BE2C (cell line): Measurements from ENCODE around the gene LAP3.

ENCODE experiments used
- DNase-seq: peaks from one replicate; pipeline ENCODE4 v3.0.0-alpha.2; 2020
- H3K27me3 ChIP-seq: fragments of 250-450 bp; sonication (Bioruptor Pico); 2 replicates; pipeline ENCODE4 v1.5.1; 2020; ENCODE audit warnings: mild to moderate bottlenecking
- H3K36me3 ChIP-seq: fragments of 250-450 bp; sonication (Bioruptor Pico); 2 replicates; pipeline ENCODE4 v1.5.1; 2020; ENCODE audit warnings: mild to moderate bottlenecking
- H3K4me1 ChIP-seq: fragments of 250-450 bp; sonication (Bioruptor Pico); 2 replicates; pipeline ENCODE4 v1.5.1; 2020
- H3K4me3 ChIP-seq: 2 replicates; pipeline ENCODE4 v1.5.1; 2011; ENCODE audit warnings: low read depth, low read length
- H3K9me3 ChIP-seq: fragments of 250-450 bp; sonication (Bioruptor Pico); 2 replicates; pipeline ENCODE4 v1.5.1; 2020
- TF ChIP-seq, protein P1 (sequence below): IDR thresholded peaks from 2 replicates; pipeline ENCODE4 v1.5.1; 2012; ENCODE audit warnings: mild to moderate bottlenecking, low read depth, low read length

The LAP3 gene

DNA sequence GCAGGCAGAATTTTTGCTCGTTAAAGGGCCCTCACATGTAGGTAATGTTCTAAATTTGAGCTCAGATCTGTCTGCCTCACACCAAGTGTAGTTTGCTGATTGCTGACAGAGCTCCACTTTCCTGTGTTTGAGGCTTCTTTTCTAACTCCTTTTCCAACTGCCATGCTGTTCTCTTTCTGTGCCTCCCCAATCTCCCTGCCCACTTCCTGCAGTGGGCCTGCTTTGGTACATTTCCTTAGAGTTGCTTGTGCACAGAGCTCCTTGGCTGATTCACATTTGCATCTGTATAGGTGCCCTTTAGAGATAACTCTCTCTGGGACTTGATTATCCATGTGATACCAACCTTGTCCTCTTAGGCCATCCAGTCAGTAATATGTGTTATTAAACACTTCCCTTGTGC lies 41.9 kb downstream of the LAP3 start:
- no peaks in the 10 kb centered on the region for H3K27me3 ChIP-seq
- peaks cover 55% of the 10 kb centered on the region for H3K36me3 ChIP-seq
- TF ChIP-seq, protein P1, sequence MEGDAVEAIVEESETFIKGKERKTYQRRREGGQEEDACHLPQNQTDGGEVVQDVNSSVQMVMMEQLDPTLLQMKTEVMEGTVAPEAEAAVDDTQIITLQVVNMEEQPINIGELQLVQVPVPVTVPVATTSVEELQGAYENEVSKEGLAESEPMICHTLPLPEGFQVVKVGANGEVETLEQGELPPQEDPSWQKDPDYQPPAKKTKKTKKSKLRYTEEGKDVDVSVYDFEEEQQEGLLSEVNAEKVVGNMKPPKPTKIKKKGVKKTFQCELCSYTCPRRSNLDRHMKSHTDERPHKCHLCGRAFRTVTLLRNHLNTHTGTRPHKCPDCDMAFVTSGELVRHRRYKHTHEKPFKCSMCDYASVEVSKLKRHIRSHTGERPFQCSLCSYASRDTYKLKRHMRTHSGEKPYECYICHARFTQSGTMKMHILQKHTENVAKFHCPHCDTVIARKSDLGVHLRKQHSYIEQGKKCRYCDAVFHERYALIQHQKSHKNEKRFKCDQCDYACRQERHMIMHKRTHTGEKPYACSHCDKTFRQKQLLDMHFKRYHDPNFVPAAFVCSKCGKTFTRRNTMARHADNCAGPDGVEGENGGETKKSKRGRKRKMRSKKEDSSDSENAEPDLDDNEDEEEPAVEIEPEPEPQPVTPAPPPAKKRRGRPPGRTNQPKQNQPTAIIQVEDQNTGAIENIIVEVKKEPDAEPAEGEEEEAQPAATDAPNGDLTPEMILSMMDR = no peak

DNA sequence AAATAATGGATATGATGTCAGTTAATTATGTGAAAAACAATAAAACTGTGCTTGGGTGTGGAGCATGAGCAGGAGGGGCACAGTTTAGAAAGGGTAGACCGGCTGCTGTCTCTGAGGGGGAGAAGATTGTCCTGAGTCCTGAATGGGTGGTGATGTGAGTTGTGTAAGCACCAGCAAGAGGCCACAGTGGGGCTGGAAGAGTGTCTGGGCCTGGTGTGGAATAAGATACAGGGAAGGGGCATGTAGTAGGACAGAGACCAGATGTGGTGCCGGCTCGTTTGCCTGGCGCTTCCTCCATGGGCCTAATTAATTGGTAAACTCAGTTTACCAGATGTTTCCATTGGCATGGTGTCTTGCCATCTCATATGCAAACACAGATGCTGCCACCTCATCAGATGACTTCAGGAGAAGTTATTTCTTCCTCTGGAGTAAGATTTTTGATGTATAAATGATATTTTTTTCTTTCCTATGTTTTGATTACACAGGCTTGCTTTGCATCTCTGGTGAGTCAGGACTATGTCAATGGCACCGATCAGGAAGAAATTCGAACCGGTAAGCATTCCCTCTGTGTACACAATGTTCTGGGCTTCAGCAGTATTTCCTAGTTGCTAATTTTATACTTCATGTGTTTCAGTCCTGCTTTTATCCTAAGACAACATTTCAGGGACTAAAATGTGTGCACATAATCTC lies 42.6 kb downstream of the LAP3 start:
- H3K27me3 ChIP-seq = no peaks in the 10 kb centered on the region
- no peak overlapping the region for H3K4me3 ChIP-seq
- H3K9me3 ChIP-seq = no peaks in the 10 kb centered on the region
- no peak for DNase-seq
- TF ChIP-seq, protein P1 = no peak
- peaks cover 61% of the 10 kb centered on the region for H3K36me3 ChIP-seq
- H3K4me1 ChIP-seq = no peaks in the 10 kb centered on the region

More for the DNA sequence above, 41.9 kb downstream of the LAP3 start:
- DNase-seq = no peak
- Histone ChIP-seq H3K4me1 (no peaks in the 10 kb centered on the region), H3K9me3 (no peaks in the 10 kb centered on the region), H3K4me3 (no peak overlapping the region)

DNA sequence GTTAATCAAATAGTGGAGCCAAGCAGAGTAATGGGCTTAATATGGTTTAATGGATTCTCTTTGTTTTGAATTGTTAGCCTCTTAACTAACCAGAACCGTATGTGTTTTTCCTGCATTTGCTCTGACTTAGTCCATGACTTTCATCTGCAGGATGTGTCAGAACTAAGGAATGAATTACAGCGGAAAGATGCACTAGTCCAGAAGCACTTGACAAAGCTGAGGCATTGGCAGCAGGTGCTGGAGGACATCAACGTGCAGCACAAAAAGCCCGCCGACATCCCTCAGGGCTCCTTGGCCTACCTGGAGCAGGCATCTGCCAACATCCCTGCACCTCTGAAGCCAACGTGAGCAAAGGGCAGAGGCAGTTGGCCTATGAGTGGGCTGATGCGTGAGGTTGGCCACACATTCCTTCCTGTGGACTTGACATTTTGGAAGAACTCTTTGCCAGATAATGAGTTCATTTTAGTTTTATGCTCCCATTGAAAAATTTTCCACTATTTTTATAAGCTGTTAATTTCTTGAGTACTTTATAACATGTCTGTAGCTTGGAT lies 46.5 kb downstream of the LAP3 start:
- peaks cover 84% of the 10 kb centered on the region for H3K36me3 ChIP-seq
- H3K4me3 ChIP-seq = no peak overlapping the region
- TF ChIP-seq, protein P1 = no peak
- H3K27me3 ChIP-seq = no peaks in the 10 kb centered on the region
- no peaks in the 10 kb centered on the region for H3K4me1 ChIP-seq
- DNase-seq = no peak
- H3K9me3 ChIP-seq = no peaks in the 10 kb centered on the region

DNA sequence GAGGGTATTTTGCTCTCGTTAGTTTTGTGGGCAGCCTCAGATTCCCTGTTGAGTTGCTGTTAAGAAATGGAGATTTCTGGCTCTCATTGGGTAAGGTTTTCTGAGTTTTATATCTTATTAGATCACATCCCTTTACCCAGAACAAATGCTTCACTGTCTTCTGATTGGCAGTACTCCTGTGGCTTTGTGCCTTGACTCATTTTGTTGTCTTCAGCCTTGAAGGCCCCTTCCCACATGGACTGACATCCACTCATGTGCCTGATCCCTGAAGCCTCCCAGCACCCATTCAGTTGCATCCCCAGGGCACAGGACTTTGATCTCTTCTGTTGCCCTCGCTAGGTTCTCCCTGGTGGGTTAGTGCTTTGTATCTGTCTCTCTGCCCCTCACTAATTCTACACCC lies 47.8 kb downstream of the LAP3 start:
- TF ChIP-seq, protein P1 = no peak
- no peak for DNase-seq
- H3K27me3 ChIP-seq = no peaks in the 10 kb centered on the region
- no peaks in the 10 kb centered on the region for H3K4me1 ChIP-seq
- no peaks in the 10 kb centered on the region for H3K9me3 ChIP-seq
- peaks cover 94% of the 10 kb centered on the region for H3K36me3 ChIP-seq
- H3K4me3 ChIP-seq = no peak overlapping the region

DNA sequence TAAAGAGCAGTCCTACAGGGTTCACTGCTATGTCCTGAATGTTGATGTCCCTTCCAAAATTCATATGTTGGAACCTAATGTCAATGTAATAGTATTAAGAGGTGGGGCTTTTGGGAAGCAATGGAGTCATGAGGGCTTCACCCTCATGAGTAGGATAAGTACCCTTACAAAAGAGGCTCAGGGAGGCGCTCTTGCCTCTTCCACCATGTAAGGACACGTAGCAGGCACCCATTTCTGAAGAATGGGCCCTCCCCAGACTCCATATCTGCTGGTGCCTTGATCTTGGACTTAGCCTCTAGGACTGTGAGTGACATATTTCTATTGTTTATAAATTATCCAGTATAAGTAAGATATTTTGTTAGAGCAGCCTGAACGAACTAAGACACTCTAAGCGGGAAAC lies 53.2 kb downstream of the LAP3 start:
- Histone ChIP-seq H3K4me1 (no peaks in the 10 kb centered on the region), H3K9me3 (no peaks in the 10 kb centered on the region), H3K4me3 (no peak overlapping the region), H3K36me3 (peaks cover 82% of the 10 kb centered on the region), H3K27me3 (no peaks in the 10 kb centered on the region)
- DNase-seq = no peak
- TF ChIP-seq, protein P1 = no peak

DNA sequence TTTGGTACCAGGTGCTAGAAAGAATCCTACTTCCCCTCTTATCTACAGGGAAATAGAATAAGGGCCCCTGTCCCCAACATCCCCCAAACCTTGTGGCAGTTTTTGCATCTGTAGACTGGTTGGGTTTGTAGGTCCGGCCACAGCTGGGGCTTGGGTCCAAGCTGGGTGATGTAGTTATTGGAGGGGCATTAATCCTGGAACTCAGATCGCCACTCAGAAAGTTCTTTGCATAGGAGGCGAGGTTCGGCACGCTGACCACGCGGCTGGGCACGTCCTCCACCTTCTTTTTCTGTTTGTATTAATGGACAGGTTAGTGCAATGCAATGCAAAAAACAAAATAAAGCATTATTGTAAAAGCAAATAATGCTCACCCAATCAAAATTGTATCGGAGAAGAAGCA lies 56.6 kb downstream of the LAP3 start:
- H3K27me3 ChIP-seq = no peaks in the 10 kb centered on the region
- TF ChIP-seq, protein P1 = no peak
- H3K36me3 ChIP-seq = peaks cover 49% of the 10 kb centered on the region
- H3K4me1 ChIP-seq = no peaks in the 10 kb centered on the region
- H3K4me3 ChIP-seq = no peak overlapping the region
- no peak for DNase-seq
- H3K9me3 ChIP-seq = no peaks in the 10 kb centered on the region
